K562 (cell line): Measurements from ENCODE around the gene KDM2B. TPM values are rescaled to one million over a fixed set of nuclear protein-coding genes. Genes with fewer than 3 reads are reported as not detected.

Experiments used
- EGR1 ChIP-seq: fragments of 450-650 bp; conservative IDR thresholded peaks from 2 replicates; pipeline ENCODE4 v1.6.1; 2017; ENCODE audit warnings: mild to moderate bottlenecking
- ERF ChIP-seq: fragments of 450-650 bp; formaldehyde crosslinking; IDR thresholded peaks from 2 replicates; pipeline ENCODE4 v1.4.0; 2020; ENCODE audit warnings: mild to moderate bottlenecking, mixed read lengths
- GTF2A2 ChIP-seq: IDR thresholded peaks from 2 replicates; pipeline ENCODE4 v1.6.1; 2016; ENCODE audit warnings: mild to moderate bottlenecking, missing genetic modification characterization, missing compliant biosample characterization
- MCM2 ChIP-seq: fragments of 450-650 bp; IDR thresholded peaks from 2 replicates; pipeline ENCODE4 v1.6.1; 2017; ENCODE audit warnings: low read depth, mild to moderate bottlenecking
- NBN ChIP-seq: fragments of 450-650 bp; IDR thresholded peaks from 2 replicates; pipeline ENCODE4 v1.6.1; 2016; ENCODE audit warnings: low read depth, mild to moderate bottlenecking
- NFE2 ChIP-seq: IDR thresholded peaks from 2 replicates; pipeline ENCODE4 v1.6.1; 2014; ENCODE audit warnings: antibody characterized with exemption, low read depth
- PHB2 ChIP-seq: fragments of 450-650 bp; IDR thresholded peaks from 2 replicates; pipeline ENCODE4 v1.6.1; 2017; ENCODE audit warnings: low read depth
- RBM15 ChIP-seq: fragments of 200-400 bp; formaldehyde crosslinking; IDR thresholded peaks from 2 replicates; pipeline ENCODE4 v1.6.1; 2018; ENCODE audit warnings: mild to moderate bottlenecking, low read length, moderate library complexity; ENCODE audit not compliant: insufficient read depth
- RFX1 ChIP-seq: fragments of 450-650 bp; IDR thresholded peaks from 2 replicates; pipeline ENCODE4 v1.6.1; 2016; ENCODE audit warnings: mild to moderate bottlenecking, moderate library complexity
- SOX6 ChIP-seq: fragments of 450-650 bp; IDR thresholded peaks from 2 replicates; pipeline ENCODE4 v1.6.1; 2014; ENCODE audit warnings: mild to moderate bottlenecking
- TAL1 ChIP-seq: fragments of 450-650 bp; IDR thresholded peaks from 2 replicates; pipeline ENCODE4 v1.6.1; 2016; ENCODE audit warnings: mild to moderate bottlenecking
- YY1 ChIP-seq, 3 experiments: IDR thresholded peaks; 2 replicates each; pipeline ENCODE4 v1.6.1; 2011; ENCODE audit warnings: low read length in 2 of 3, mild to moderate bottlenecking in 2 of 3, moderate library complexity in 2 of 3, borderline replicate concordance in 1 of 3, control low read depth in 1 of 3, low read depth in 1 of 3; ENCODE audit not compliant: insufficient read depth in 3 of 3, insufficient replicate concordance in 2 of 3, control insufficient read depth in 1 of 3, insufficient read length in 1 of 3; ENCODE audit errors: extremely low read depth in 1 of 3
- ZHX1 ChIP-seq: fragments of 150-350 bp; conservative IDR thresholded peaks from 2 replicates; pipeline ENCODE4 v1.6.1; 2014; ENCODE audit warnings: low read length
- ZNF431 ChIP-seq: sonication (generic); formaldehyde crosslinking; IDR thresholded peaks from 2 replicates; pipeline ENCODE4 v1.8.0; 2022; ENCODE audit warnings: mild to moderate bottlenecking, missing genetic modification reagents
- ZNF695 ChIP-seq: fragments of 450-650 bp; formaldehyde crosslinking; IDR thresholded peaks from 2 replicates; pipeline ENCODE4 v1.4.0; 2020; ENCODE audit warnings: mild to moderate bottlenecking, moderate library complexity
- polyA plus RNA-seq, 8 experiments: library from polyadenylated mRNA; depleted of rRNA in 4 of 8; stranded (reverse) in 5 of 8; unstranded in 3 of 8; fragments of >200 nt; fragmentation: Nextera tagmentation in 2 of 8; fragmentation: Illumina TruSeq in 1 of 8; extraction: Ambion mirVana in 2 of 8; extraction: Trizol in 1 of 8; gene quantifications; 2 replicates each; pipeline versions ENCODE4 v1.2.1 to v1.2.3, GENCODE V29; 2011 to 2014; ENCODE audit warnings: inconsistent platforms in 1 of 8, missing spikeins in 1 of 8
- total RNA-seq, 7 experiments: library from RNA; depleted of rRNA in 6 of 7; stranded (reverse); fragments of >200 nt in 6 of 7; fragmentation: Illumina TruSeq in 2 of 7; extraction: Trizol in 2 of 7; gene quantifications; 2 replicates each; pipeline versions ENCODE4 v1.2.1 to v1.2.3, GENCODE V29; 2011 to 2021; ENCODE audit warnings: low replicate concordance in 1 of 7
- TF ChIP-seq, protein P1 (sequence below): conservative IDR thresholded peaks from 2 replicates; pipeline ENCODE4 v1.6.1; 2011; ENCODE audit warnings: low read depth, mild to moderate bottlenecking, low read length; ENCODE audit not compliant: control insufficient read depth
- TF ChIP-seq, protein P2 (sequence below), 3 experiments: fragments of 200-800 bp in 1 of 3; sonication (Bioruptor generic) in 1 of 3; sonication (generic) in 1 of 3; formaldehyde crosslinking in 1 of 3; IDR thresholded peaks; 2 replicates each; pipeline versions ENCODE4 v1.6.1 to v1.8.0; 2016 to 2022; ENCODE audit warnings: mild to moderate bottlenecking in 2 of 3, missing compliant biosample characterization in 2 of 3, missing genetic modification characterization in 2 of 3, missing genetic modification reagents in 1 of 3
- TF ChIP-seq, protein P3 (sequence below): fragments of 450-650 bp; IDR thresholded peaks from 2 replicates; pipeline ENCODE4 v1.6.1; 2014; ENCODE audit warnings: low read depth, mild to moderate bottlenecking, moderate library complexity, borderline replicate concordance
- TF ChIP-seq, protein P4 (sequence below), 2 experiments: fragments of 450-650 bp; IDR thresholded peaks; 2 replicates each; pipeline ENCODE4 v1.6.1; 2016

The KDM2B gene
- total and polyA plus RNA-seq, 9 of the 15 experiments (the other 6 are each of a cell fraction or from before 2014, with no cell fraction given) = 7.4 to 50.5 (median 22.5) TPM

DNA sequence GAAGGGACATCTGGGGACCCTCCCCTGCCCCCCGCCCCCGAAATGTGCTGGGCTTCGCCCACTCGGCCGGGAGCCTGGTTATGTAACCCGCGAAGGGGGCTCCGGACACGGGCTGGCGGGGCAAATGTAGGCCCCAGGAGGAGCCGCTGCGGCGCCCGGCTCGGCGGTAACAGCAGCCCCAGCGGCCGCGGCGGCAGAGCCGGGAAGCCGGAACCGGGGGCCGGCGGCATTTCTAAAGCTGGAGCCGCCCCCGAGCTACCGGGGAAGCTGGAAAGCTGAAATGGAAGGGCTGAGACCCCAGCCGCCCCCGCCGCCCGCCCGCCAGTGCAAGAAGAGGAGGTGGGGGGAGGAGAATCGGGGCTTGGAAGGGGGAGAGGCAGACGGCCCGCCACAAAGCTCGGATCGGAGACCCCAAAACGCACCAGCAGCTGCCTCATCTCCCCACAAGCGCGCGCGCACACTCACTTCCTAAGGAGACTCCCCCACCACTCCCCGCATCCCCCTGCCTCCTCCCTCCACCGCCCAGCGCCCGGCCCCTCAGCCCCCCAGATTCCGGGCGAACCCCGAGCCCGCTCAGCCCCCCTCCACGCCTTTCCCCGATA, 1.5 kb downstream of the KDM2B start (continued):
- no peak for TF ChIP-seq ERF (CRISPR knock-in tag)
- TF ChIP-seq, protein P1, sequence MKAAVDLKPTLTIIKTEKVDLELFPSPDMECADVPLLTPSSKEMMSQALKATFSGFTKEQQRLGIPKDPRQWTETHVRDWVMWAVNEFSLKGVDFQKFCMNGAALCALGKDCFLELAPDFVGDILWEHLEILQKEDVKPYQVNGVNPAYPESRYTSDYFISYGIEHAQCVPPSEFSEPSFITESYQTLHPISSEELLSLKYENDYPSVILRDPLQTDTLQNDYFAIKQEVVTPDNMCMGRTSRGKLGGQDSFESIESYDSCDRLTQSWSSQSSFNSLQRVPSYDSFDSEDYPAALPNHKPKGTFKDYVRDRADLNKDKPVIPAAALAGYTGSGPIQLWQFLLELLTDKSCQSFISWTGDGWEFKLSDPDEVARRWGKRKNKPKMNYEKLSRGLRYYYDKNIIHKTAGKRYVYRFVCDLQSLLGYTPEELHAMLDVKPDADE = 0 out of 2 replicates have a peak, but pooled peaks have one; percentile 31
- TF ChIP-seq NFE2 = no peak
- TF ChIP-seq ZHX1 = no peak
- no peak for TF ChIP-seq PHB2
- TF ChIP-seq, protein P2, sequence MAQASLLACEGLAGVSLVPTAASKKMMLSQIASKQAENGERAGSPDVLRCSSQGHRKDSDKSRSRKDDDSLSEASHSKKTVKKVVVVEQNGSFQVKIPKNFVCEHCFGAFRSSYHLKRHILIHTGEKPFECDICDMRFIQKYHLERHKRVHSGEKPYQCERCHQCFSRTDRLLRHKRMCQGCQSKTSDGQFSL (CRISPR knock-in tag; IDR thresholded peaks at IDR 0.05) = peak; percentile 55; the same call in 1 of the 2 replicates
- TF ChIP-seq, protein P2 (tag; IDR thresholded peaks at IDR 0.05) = no peak
- TF ChIP-seq NBN = no peak
- TF ChIP-seq, protein P3, sequence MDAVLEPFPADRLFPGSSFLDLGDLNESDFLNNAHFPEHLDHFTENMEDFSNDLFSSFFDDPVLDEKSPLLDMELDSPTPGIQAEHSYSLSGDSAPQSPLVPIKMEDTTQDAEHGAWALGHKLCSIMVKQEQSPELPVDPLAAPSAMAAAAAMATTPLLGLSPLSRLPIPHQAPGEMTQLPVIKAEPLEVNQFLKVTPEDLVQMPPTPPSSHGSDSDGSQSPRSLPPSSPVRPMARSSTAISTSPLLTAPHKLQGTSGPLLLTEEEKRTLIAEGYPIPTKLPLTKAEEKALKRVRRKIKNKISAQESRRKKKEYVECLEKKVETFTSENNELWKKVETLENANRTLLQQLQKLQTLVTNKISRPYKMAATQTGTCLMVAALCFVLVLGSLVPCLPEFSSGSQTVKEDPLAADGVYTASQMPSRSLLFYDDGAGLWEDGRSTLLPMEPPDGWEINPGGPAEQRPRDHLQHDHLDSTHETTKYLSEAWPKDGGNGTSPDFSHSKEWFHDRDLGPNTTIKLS = no peak
- TF ChIP-seq RFX1 = no peak
- TF ChIP-seq TAL1 = no peak
- no peak for TF ChIP-seq SOX6
- TF ChIP-seq GTF2A2 = no peak
- TF ChIP-seq YY1 (IDR thresholded peaks at IDR 0.05; ENCODE audit: borderline replicate concordance in 1 of 3, control insufficient read depth in 1 of 3, extremely low read depth in 1 of 3, insufficient read depth in 3 of 3, insufficient read length in 1 of 3, insufficient replicate concordance in 2 of 3, low read depth in 1 of 3, low read length in 2 of 3) = peak in 2 of 3 experiments; percentile 46 to 57
- TF ChIP-seq EGR1 = peak; percentile 50
- TF ChIP-seq ZNF695 (CRISPR knock-in tag) = no peak
- no peak for TF ChIP-seq MCM2
- no peak for TF ChIP-seq RBM15
- TF ChIP-seq, protein P4, sequence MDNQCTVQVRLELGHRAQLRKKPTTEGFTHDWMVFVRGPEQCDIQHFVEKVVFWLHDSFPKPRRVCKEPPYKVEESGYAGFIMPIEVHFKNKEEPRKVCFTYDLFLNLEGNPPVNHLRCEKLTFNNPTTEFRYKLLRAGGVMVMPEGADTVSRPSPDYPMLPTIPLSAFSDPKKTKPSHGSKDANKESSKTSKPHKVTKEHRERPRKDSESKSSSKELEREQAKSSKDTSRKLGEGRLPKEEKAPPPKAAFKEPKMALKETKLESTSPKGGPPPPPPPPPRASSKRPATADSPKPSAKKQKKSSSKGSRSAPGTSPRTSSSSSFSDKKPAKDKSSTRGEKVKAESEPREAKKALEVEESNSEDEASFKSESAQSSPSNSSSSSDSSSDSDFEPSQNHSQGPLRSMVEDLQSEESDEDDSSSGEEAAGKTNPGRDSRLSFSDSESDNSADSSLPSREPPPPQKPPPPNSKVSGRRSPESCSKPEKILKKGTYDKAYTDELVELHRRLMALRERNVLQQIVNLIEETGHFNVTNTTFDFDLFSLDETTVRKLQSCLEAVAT (IDR thresholded peaks at IDR 0.05) = no peak
- 0 out of 2 replicates have a peak, but pooled peaks have one; percentile 17 for TF ChIP-seq ZNF431 (CRISPR knock-in tag)
